Thyroid gland (tissue), 4 donors: ENCODE measurements around the gene TCF12.

Source experiments
- POLR2A ChIP-seq, 2 donors: fragments of 450-650 bp; IDR thresholded peaks; one replicate each; pipeline ENCODE4 v1.6.1; 2017; ENCODE audit warnings: antibody characterized with exemption in 2 of 2, mild to moderate bottlenecking in 2 of 2, moderate library complexity in 1 of 2
- TF ChIP-seq, protein P1 (sequence below), 6 experiments: fragments of 200-600 bp in 3 of 6; fragments of 450-650 bp in 3 of 6; sonication (generic) in 3 of 6; IDR thresholded peaks; one replicate each; pipeline ENCODE4 v1.5.1; 2016 to 2019; ENCODE audit warnings: antibody characterized with exemption in 6 of 6, mild to moderate bottlenecking in 2 of 6, inconsistent platforms in 1 of 6, moderate library complexity in 1 of 6

DNA sequence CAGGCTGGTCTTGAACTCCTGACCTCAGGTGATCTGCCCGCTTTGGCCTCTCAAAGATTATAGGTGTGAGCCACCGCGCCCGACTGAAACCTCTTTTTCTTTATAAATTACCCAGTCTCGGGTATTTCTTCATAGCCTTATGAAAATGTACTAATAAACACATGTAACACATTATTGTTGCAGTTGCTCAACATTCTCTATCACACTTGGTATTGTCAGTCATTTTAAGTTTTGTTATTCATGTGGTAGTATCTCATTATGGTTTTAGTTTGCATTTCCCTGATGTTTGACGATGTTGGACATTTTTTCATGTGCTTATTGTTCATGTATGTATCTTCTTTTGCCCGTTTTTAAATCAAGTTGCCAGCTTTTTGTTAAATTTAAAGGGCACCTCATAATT is 109.7 kb downstream of the TCF12 start:
- TF ChIP-seq, protein P1, sequence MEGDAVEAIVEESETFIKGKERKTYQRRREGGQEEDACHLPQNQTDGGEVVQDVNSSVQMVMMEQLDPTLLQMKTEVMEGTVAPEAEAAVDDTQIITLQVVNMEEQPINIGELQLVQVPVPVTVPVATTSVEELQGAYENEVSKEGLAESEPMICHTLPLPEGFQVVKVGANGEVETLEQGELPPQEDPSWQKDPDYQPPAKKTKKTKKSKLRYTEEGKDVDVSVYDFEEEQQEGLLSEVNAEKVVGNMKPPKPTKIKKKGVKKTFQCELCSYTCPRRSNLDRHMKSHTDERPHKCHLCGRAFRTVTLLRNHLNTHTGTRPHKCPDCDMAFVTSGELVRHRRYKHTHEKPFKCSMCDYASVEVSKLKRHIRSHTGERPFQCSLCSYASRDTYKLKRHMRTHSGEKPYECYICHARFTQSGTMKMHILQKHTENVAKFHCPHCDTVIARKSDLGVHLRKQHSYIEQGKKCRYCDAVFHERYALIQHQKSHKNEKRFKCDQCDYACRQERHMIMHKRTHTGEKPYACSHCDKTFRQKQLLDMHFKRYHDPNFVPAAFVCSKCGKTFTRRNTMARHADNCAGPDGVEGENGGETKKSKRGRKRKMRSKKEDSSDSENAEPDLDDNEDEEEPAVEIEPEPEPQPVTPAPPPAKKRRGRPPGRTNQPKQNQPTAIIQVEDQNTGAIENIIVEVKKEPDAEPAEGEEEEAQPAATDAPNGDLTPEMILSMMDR (IDR thresholded peaks at IDR 0.05), result no peak
- no peak for TF ChIP-seq POLR2A (IDR thresholded peaks at IDR 0.05)
